Skeletal muscle tissue (tissue), 4 donors: ENCODE results near the gene CIROP. TPM values are rescaled to one million over a fixed set of nuclear protein-coding genes. Genes with fewer than 3 reads are reported as not detected.

Experiments
- H3K27ac ChIP-seq: one replicate; pipeline ENCODE4 v1.7.0; 2013; ENCODE audit warnings: mild to moderate bottlenecking, low read depth, low read length, inconsistent platforms
- H3K27me3 ChIP-seq, 3 donors: one replicate each; pipeline ENCODE4 v1.7.0; 2013; ENCODE audit warnings: low read length in 3 of 3; ENCODE audit not compliant: control insufficient read depth in 3 of 3, insufficient read depth in 3 of 3
- H3K36me3 ChIP-seq, 3 donors: one replicate each; pipeline ENCODE4 v1.7.0; 2013; ENCODE audit warnings: low read length in 3 of 3; ENCODE audit not compliant: control insufficient read depth in 3 of 3, insufficient read depth in 3 of 3
- H3K4me1 ChIP-seq, 3 donors: one replicate each; pipeline ENCODE4 v1.7.0; 2013; ENCODE audit warnings: low read length in 3 of 3, mild to moderate bottlenecking in 3 of 3; ENCODE audit not compliant: control insufficient read depth in 3 of 3, insufficient read depth in 3 of 3
- H3K4me3 ChIP-seq, 3 donors: one replicate each; pipeline ENCODE4 v1.7.0; 2013; ENCODE audit warnings: low read length in 3 of 3
- H3K9ac ChIP-seq, 3 donors: one replicate each; pipeline ENCODE4 v1.7.0; 2013; ENCODE audit warnings: low read length in 3 of 3, mild to moderate bottlenecking in 3 of 3, moderate library complexity in 2 of 3, low read depth in 1 of 3
- H3K9me3 ChIP-seq, 3 donors: one replicate each; pipeline ENCODE4 v1.7.0; 2013; ENCODE audit warnings: low read length in 3 of 3; ENCODE audit not compliant: control insufficient read depth in 3 of 3
- total RNA-seq: library from RNA; depleted of rRNA; stranded (reverse); fragments of >200 nt; gene quantifications from one replicate; pipeline ENCODE4 v1.2.3, GENCODE V29; 2014
- donor health status: Osteomylitis.

The CIROP gene
- total RNA-seq, 1 donor from 2014 or later, result not detected

DNA sequence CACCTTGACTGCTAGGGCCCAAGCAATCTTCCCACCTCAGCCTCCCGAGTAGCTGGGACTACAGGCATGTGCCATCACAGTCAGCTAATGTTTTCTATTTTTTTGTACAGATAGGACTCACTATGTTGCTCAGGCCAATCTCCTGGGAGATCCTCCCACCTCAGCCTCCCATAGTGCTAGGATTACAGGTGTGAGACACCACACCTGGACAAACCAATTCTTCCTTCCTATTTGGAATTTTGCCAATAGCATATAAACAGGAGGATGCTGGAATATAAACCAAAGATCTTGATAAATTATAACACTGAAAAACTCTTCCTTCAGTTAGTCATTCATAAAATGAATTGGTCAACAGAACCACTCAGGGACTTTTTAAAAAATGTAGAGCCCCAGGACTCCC is 18.2 kb downstream of the CIROP start:
- Histone ChIP-seq H3K4me1 (no peaks in the 10 kb centered on the region), H3K9ac (no peak overlapping the region), H3K36me3 (peaks cover 28 to 59% (median 57%) of the 10 kb centered on the region in 3 donors), H3K9me3 (no peaks in the 10 kb centered on the region), H3K27me3 (no peaks in the 10 kb centered on the region), H3K27ac (no peak overlapping the region), H3K4me3 (no peak overlapping the region)

DNA sequence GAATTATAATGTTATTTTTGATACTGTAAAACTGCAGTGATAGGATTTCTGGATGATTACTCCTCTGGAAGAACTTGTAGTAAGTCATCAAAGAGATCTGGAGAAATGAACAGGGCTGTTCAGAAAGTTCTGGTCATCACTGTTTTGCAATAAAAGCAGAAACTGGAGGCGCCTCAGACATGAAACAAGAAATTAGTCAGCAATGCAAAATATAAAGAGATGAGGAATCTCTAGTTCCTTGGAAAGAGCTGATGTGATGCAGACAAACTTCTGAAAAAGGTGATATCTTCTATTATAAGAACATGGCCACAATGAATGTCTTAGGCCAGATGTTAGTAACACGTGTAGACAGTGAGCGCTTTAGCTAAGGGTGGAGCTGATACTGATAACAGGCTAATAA is 19.3 kb downstream of the CIROP start:
- Histone ChIP-seq H3K36me3 (peaks cover 35 to 68% (median 57%) of the 10 kb centered on the region in 3 donors), H3K4me3 (no peak overlapping the region), H3K9ac (no peak overlapping the region)

DNA sequence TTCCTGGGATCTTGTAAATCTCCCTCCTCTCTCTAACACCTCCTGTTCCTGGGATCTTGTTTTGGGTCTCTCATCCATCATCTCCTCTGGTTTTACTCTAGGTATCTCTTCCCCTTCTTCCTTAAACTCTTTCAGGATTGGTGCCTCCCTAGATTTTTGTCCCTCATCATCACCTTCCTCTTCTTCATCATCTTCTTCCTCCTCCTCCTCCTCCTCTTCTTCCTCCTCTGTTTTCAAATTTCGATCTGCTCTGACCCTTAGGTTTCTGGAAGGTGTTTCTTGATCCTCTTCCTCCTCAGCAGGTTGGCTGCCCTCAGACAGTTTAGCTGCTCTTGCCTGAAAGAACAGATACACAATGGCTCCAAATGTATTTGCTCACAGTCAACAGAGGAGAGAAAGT is 24.3 kb downstream of the CIROP start:
- Histone ChIP-seq H3K36me3 (peaks cover 53 to 68% (median 64%) of the 10 kb centered on the region in 3 donors), H3K4me3 (no peak overlapping the region), H3K27ac (no peak overlapping the region), H3K9ac (no peak overlapping the region), H3K4me1 (peaks cover 8 to 16% (median 10%) of the 10 kb centered on the region in 3 donors), H3K9me3 (no peaks in the 10 kb centered on the region), H3K27me3 (no peaks in the 10 kb centered on the region)

More for the DNA sequence above, 19.3 kb downstream of the CIROP start:
- no peak overlapping the region for H3K27ac ChIP-seq
- H3K4me1 ChIP-seq, result no peaks in the 10 kb centered on the region
- H3K9me3 ChIP-seq, result no peaks in the 10 kb centered on the region
- no peaks in the 10 kb centered on the region for H3K27me3 ChIP-seq

DNA sequence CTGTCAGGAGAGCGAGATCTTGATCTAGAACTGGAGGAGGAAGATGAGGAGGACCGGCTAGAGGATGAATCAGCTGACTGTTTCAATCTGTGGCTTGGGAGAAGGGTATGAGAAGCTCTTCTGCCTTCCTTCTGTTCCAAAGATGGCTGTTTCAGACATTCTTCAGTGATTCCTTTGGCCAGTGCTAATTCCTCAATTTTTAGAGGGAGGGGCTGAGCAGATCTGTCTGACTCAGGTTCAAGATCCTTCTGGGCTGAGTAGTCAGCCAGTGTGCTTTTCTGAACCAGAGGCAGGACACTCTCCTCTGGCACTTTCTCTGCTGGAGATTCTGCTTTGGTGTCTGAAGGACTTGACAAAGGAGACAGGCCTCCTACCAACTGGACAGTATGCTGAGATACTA is 25.1 kb downstream of the CIROP start:
- H3K27ac ChIP-seq, result peak overlapping the region; percentile 61
- H3K9me3 ChIP-seq, result no peaks in the 10 kb centered on the region
- H3K9ac ChIP-seq, result no peak overlapping the region
- no peaks in the 10 kb centered on the region for H3K27me3 ChIP-seq
- H3K4me3 ChIP-seq, result no peak overlapping the region
- peaks cover 54 to 72% (median 64%) of the 10 kb centered on the region in 3 donors for H3K36me3 ChIP-seq
- H3K4me1 ChIP-seq, result peaks cover 8 to 16% (median 10%) of the 10 kb centered on the region in 3 donors

DNA sequence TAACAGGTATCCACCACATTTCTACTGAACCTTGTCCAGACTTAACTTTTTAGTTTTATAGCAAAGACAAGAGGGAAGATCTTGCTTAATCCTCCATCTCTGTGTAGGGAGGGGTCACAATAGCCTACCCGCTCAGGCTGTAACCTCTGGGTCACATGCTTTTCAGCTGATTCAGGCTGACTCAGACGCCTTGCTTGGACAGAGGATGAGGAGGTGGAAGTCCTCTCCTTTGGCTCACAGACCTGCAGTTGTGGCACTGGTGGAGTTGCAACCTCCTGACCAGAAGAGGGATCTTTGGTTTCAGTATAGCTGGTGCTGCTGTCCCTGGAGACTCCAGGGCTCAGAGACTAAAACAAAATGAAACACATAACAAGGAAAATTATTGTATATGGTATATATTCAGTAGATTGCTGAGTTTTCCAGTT is 26.1 kb downstream of the CIROP start:
- Histone ChIP-seq H3K27ac (peak overlapping the region; percentile 61), H3K9me3 (no peaks in the 10 kb centered on the region), H3K27me3 (no peaks in the 10 kb centered on the region), H3K9ac (peak overlapping the region; percentile 3 to 23 (median 10)), H3K4me3 (no peak overlapping the region), H3K4me1 (peaks cover 8 to 16% (median 10%) of the 10 kb centered on the region in 3 donors), H3K36me3 (peaks cover 54 to 76% (median 69%) of the 10 kb centered on the region in 3 donors)

DNA sequence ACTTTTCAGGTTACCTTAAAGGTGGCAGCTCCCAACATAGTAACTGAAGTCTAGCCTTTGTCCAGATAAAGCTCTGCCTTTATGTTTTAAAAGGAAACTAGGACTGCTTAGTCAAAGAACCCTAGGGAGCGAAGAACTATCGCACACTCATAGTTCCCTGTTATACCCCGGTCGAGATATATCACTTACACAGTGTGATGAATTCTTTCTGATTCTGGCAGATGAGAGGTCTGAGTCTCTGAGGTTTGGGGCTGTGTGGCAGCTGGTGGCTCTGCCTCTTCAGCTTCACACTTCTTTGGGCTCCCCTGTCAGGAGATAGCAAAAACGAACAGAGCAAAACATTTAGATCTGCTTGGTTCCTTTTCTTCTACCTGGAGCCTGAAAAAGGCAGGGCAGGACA is 26.8 kb downstream of the CIROP start:
- no peaks in the 10 kb centered on the region for H3K9me3 ChIP-seq
- peak overlapping the region; percentile 61 for H3K27ac ChIP-seq
- no peak overlapping the region for H3K4me3 ChIP-seq
- H3K9ac ChIP-seq, result peak overlapping the region in 1 of 3 donors; percentile 17
- H3K36me3 ChIP-seq, result peaks cover 57 to 75% (median 69%) of the 10 kb centered on the region in 3 donors
- H3K27me3 ChIP-seq, result no peaks in the 10 kb centered on the region
- peaks cover 9 to 17% (median 11%) of the 10 kb centered on the region in 3 donors for H3K4me1 ChIP-seq

DNA sequence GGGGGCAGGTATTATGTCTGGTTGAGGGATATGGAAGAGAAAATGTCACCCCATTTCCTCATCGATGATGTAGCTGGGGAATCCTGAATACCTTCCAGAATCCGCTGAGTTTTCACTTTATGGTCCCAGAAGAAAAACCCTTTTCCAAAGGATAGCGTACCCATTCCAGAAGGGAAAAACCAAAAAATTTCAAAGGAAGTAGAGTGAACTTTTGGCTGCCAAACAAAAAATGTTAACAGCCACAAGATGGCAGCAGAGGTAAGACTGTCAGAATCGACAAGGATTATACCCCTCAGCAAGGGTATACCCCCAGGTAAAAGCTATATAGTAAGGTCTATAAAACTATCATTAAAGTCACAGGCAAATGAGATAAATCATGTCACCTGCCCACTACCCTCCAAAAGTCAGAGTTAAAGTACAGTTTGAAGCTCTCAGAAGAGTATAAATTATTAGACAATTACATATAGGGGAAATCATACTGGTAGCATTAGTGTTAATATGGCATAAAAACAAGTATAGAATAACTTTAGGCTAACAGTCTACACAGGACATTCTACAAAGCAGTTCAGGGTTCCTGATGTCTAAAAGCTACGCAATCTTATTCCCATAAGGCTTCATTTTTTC is 27.9 kb downstream of the CIROP start:
- no peak overlapping the region for H3K27ac ChIP-seq
- H3K36me3 ChIP-seq, result peaks cover 55 to 74% (median 74%) of the 10 kb centered on the region in 3 donors

DNA sequence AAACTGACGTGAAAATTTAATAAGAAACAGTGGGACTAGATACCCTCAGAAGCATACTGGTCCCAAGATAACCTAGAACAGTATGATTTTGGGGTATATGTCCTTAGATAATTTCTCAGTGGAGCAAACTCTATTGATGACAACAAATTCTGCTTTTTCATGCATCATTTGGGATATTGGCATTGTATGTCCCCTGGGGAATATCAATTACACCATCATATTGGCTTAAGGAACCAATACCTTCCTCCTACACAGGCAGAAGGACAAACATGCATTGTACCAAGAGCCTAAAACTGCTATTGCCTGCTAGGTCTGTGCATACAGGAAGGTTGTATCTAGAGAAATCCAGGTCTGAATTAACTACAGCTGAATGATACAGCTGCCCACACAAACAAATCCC is 29.9 kb downstream of the CIROP start:
- H3K27ac ChIP-seq, result no peak overlapping the region
- no peaks in the 10 kb centered on the region for H3K27me3 ChIP-seq
- H3K4me1 ChIP-seq, result peaks cover 30 to 46% (median 36%) of the 10 kb centered on the region in 3 donors
- peaks cover 40 to 58% (median 54%) of the 10 kb centered on the region in 3 donors for H3K36me3 ChIP-seq
- H3K4me3 ChIP-seq, result no peak overlapping the region
- H3K9ac ChIP-seq, result no peak overlapping the region
- no peaks in the 10 kb centered on the region for H3K9me3 ChIP-seq

More for the DNA sequence above, 27.9 kb downstream of the CIROP start:
- Histone ChIP-seq H3K27me3 (no peaks in the 10 kb centered on the region), H3K4me1 (peaks cover 19 to 28% (median 21%) of the 10 kb centered on the region in 3 donors), H3K4me3 (no peak overlapping the region), H3K9ac (no peak overlapping the region), H3K9me3 (no peaks in the 10 kb centered on the region)

DNA sequence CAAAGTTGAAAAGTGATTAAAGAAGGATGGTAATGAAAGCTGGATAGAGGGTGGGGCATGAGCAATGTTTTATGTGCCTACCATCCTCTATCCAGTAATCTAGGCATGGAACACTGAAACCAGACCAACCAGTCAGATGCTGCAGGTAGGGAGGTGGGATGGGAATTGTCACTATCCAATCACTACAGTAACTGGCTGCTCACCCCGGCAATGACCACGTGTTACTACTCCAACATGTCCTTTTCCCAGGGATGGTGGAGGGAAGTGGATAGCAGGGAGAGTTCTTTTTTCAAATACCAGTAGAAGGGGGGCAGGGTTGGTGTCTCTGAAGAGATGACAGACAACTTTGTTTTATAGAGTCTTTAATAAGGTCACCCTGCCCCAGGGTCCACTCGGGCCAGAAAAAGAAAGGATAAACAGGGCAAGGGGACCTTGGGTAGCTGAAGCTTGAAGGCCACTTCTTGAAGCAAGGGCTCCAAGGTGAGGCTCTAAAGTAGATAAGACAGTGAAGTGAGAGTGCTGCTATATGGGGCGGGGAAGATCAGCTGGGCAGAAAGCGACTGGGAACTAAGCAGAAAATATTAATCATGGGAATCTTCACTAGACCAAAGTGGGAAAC is 32.8 kb downstream of the CIROP start:
- Histone ChIP-seq H3K4me1 (peaks cover 24 to 47% (median 37%) of the 10 kb centered on the region in 3 donors), H3K4me3 (peak overlapping the region; percentile 87 to 94 (median 90)), H3K9ac (peak overlapping the region; percentile 91), H3K27ac (peak overlapping the region; percentile 76), H3K27me3 (no peaks in the 10 kb centered on the region), H3K9me3 (no peaks in the 10 kb centered on the region), H3K36me3 (peaks cover 33 to 49% (median 42%) of the 10 kb centered on the region in 3 donors)
